K562 (cell line): ENCODE results near the gene DMWD. TPM values are rescaled to one million over a fixed set of nuclear protein-coding genes. Genes with fewer than 3 reads are reported as not detected.

Source experiments
- BDP1 ChIP-seq: IDR thresholded peaks from 3 replicates; pipeline ENCODE4 v1.6.1; 2011; ENCODE audit not compliant: insufficient read length, insufficient read depth
- BMI1 ChIP-seq: fragments of 150-350 bp; IDR thresholded peaks from 2 replicates; pipeline ENCODE4 v1.6.1; 2014; ENCODE audit warnings: low read length
- CREB1 ChIP-seq, 2 experiments: sonication (generic) in 1 of 2; formaldehyde crosslinking in 1 of 2; IDR thresholded peaks; 2 replicates each; pipeline versions ENCODE4 v1.6.1 to v1.8.0; 2012 to 2022; ENCODE audit warnings: inconsistent platforms in 1 of 2, mild to moderate bottlenecking in 1 of 2, missing genetic modification reagents in 1 of 2, moderate library complexity in 1 of 2
- ERF ChIP-seq: fragments of 450-650 bp; formaldehyde crosslinking; IDR thresholded peaks from 2 replicates; pipeline ENCODE4 v1.4.0; 2020; ENCODE audit warnings: mild to moderate bottlenecking, mixed read lengths
- FOXP4 ChIP-seq: sonication (generic); formaldehyde crosslinking; IDR thresholded peaks from 2 replicates; pipeline ENCODE4 v1.8.0; 2022; ENCODE audit warnings: mild to moderate bottlenecking, missing genetic modification reagents, borderline replicate concordance
- MYBL2 ChIP-seq, 2 experiments: fragments of 450-650 bp in 1 of 2; sonication (generic) in 1 of 2; formaldehyde crosslinking in 1 of 2; IDR thresholded peaks; 2 replicates each; pipeline versions ENCODE4 v1.6.1 to v1.8.1; 2017 to 2022; ENCODE audit warnings: borderline replicate concordance in 1 of 2, inconsistent platforms in 1 of 2, low read depth in 1 of 2, mild to moderate bottlenecking in 1 of 2, missing genetic modification reagents in 1 of 2, moderate library complexity in 1 of 2
- MYC ChIP-seq, 2 experiments: fragments of 250-450 bp in 1 of 2; sonication (Bioruptor Pico) in 1 of 2; IDR thresholded peaks; 2 replicates each; pipeline versions ENCODE4 v1.5.1 to v1.6.1; 2012 to 2021; ENCODE audit warnings: low read depth in 2 of 2, borderline replicate concordance in 1 of 2, improper control_type of control experiment in 1 of 2, low read length in 1 of 2, mild to moderate bottlenecking in 1 of 2, moderate library complexity in 1 of 2
- NFIC ChIP-seq: fragments of 450-650 bp; IDR thresholded peaks from 2 replicates; pipeline ENCODE4 v1.6.1; 2017; ENCODE audit warnings: mild to moderate bottlenecking, inconsistent platforms
- PKNOX1 ChIP-seq: fragments of 450-650 bp; IDR thresholded peaks from 2 replicates; pipeline ENCODE4 v1.6.1; 2016
- PTTG1 ChIP-seq: fragments of 450-650 bp; IDR thresholded peaks from 2 replicates; pipeline ENCODE4 v1.6.1; 2016; ENCODE audit warnings: low read depth, mild to moderate bottlenecking, missing genetic modification characterization, missing compliant biosample characterization
- RBM14 ChIP-seq: fragments of 200-400 bp; formaldehyde crosslinking; IDR thresholded peaks from 2 replicates; pipeline ENCODE4 v1.6.1; 2018; ENCODE audit warnings: low read depth, mild to moderate bottlenecking, low read length, moderate library complexity, borderline replicate concordance; ENCODE audit not compliant: insufficient read depth
- RHOXF2B ChIP-seq: fragments of 250-450 bp; sonication (Bioruptor Pico); conservative IDR thresholded peaks from 2 replicates; pipeline ENCODE4 v1.5.1; 2021
- SMAD2 ChIP-seq: fragments of 150-350 bp; IDR thresholded peaks from 2 replicates; pipeline ENCODE4 v1.6.1; 2014; ENCODE audit warnings: low read depth, mild to moderate bottlenecking, low read length
- STAT5A ChIP-seq: IDR thresholded peaks from 2 replicates; pipeline ENCODE4 v1.6.1; 2012; ENCODE audit warnings: low read length, inconsistent platforms, borderline replicate concordance
- TEAD1 ChIP-seq, 2 experiments: fragments of 450-650 bp in 1 of 2; sonication (generic) in 1 of 2; formaldehyde crosslinking; IDR thresholded peaks; 2 replicates each; pipeline versions ENCODE4 v1.4.0 to v1.8.0; 2020 to 2022; ENCODE audit warnings: mild to moderate bottlenecking in 2 of 2, missing genetic modification reagents in 1 of 2
- XRCC3 ChIP-seq: fragments of 450-650 bp; IDR thresholded peaks from 2 replicates; pipeline ENCODE4 v1.6.1; 2017; ENCODE audit warnings: mild to moderate bottlenecking, moderate library complexity
- ZNF232 ChIP-seq: sonication (generic); formaldehyde crosslinking; IDR thresholded peaks from 2 replicates; pipeline ENCODE4 v1.8.0; 2022; ENCODE audit warnings: mild to moderate bottlenecking, missing genetic modification reagents
- ZNF639 ChIP-seq, 2 experiments: fragments of 200-800 bp in 1 of 2; sonication (Bioruptor generic) in 1 of 2; sonication (generic) in 1 of 2; formaldehyde crosslinking in 1 of 2; IDR thresholded peaks in 1 of 2; conservative IDR thresholded peaks in 1 of 2; 2 replicates each; pipeline versions ENCODE4 v1.5.0 to v1.6.1; 2016 to 2020; ENCODE audit warnings: missing compliant biosample characterization in 1 of 2, missing genetic modification characterization in 1 of 2, missing genetic modification reagents in 1 of 2
- ZNF780A ChIP-seq: fragments of 250-450 bp; sonication (Bioruptor Pico); IDR thresholded peaks from 2 replicates; pipeline ENCODE4 v1.5.0; 2021; ENCODE audit warnings: mild to moderate bottlenecking
- ZZZ3 ChIP-seq: fragments of 450-650 bp; IDR thresholded peaks from 2 replicates; pipeline ENCODE4 v1.6.1; 2016; ENCODE audit warnings: antibody characterized with exemption, mild to moderate bottlenecking, moderate library complexity
- polyA plus RNA-seq, 8 experiments: library from polyadenylated mRNA; depleted of rRNA in 4 of 8; stranded (reverse) in 5 of 8; unstranded in 3 of 8; fragments of >200 nt; fragmentation: Nextera tagmentation in 2 of 8; fragmentation: Illumina TruSeq in 1 of 8; extraction: Ambion mirVana in 2 of 8; extraction: Trizol in 1 of 8; gene quantifications; 2 replicates each; pipeline versions ENCODE4 v1.2.1 to v1.2.3, GENCODE V29; 2011 to 2014; ENCODE audit warnings: inconsistent platforms in 1 of 8, missing spikeins in 1 of 8
- total RNA-seq, 7 experiments: library from RNA; depleted of rRNA in 6 of 7; stranded (reverse); fragments of >200 nt in 6 of 7; fragmentation: Illumina TruSeq in 2 of 7; extraction: Trizol in 2 of 7; gene quantifications; 2 replicates each; pipeline versions ENCODE4 v1.2.1 to v1.2.3, GENCODE V29; 2011 to 2021; ENCODE audit warnings: low replicate concordance in 1 of 7
- TF ChIP-seq, protein P1 (sequence below): fragments of 200-800 bp; sonication (Bioruptor generic); IDR thresholded peaks from 2 replicates; pipeline ENCODE4 v1.6.1; 2017; ENCODE audit warnings: missing genetic modification characterization, missing compliant biosample characterization

DMWD gene
- total and polyA plus RNA-seq, 9 of the 15 experiments (the other 6 are each of a cell fraction or from before 2014, with no cell fraction given), result 4.7 to 54.6 (median 19.0) TPM

DNA sequence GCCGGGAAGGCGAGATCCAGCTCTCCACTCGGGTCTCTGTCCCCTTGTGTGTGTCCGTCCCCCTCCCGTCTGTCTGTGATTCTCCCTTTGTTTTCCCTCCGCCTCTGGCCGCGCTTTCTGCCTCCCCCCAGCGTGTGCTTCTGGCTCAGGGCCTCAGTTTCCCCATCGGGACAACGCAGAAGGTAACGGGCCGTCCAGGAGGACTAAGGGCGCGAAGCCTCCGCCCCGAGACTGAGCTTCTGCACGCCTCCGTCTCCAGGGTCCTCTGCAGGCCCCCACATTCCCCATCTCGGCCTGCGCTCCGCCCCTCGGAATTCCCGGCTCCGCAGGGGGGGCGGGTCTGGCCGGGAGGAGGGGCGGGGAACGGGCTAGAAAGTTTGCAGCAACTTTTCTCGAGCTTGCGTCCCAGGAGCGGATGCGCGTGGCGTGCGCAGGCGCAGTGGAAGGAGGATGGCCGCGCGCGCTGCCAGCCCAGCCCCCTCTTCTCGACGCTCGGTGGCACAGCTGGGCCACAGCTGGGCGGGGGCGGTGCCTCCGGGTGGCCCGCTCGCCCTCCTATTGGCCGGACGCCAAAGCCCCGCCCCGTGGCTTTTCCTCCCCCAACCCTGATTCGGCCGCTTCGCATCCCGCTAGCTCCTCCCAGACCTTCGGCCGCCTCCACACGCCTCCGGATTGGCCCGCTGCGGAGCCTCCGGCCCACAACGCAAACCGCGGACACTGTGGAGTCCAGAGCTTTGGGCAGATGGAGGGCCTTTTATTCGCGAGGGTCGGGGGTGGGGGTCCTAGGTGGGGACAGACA, 23.5 kb downstream of the DMWD start, which contains the start of gene SIX5 (continued):
- TF ChIP-seq RBM14 (no peak), PKNOX1 (no peak), TEAD1 (CRISPR knock-in tag; IDR thresholded peaks at IDR 0.05) (peak; percentile 61 to 86; a peak in 2 of 4 replicates), PTTG1 (tag) (no peak), FOXP4 (no peak), ZNF232 (CRISPR knock-in tag) (no peak), NFIC (peak; percentile 96), CREB1 (IDR thresholded peaks at IDR 0.05) (peak; percentile 52), CREB1 (CRISPR knock-in tag; IDR thresholded peaks at IDR 0.05) (peak; percentile 78), ERF (0 out of 2 replicates have a peak, but pooled peaks have one; percentile 64), MYC (IDR thresholded peaks at IDR 0.05; ENCODE audit: low read depth, low read length) (peak; percentile 71), MYC (CRISPR knock-in tag; IDR thresholded peaks at IDR 0.05; ENCODE audit: borderline replicate concordance, low read depth) (no peak), BMI1 (no peak), ZZZ3 (no peak), SMAD2 (no peak), ZNF639 (CRISPR knock-in tag; conservative IDR thresholded peaks at IDR 0.05 in 1 of 2, IDR thresholded peaks at IDR 0.05 in 1 of 2) (no peak), RHOXF2B (CRISPR knock-in tag) (no peak), STAT5A (no peak), ZNF780A (CRISPR knock-in tag) (no peak), BDP1 (no peak), MYBL2 (IDR thresholded peaks at IDR 0.05; ENCODE audit: low read depth) (no peak), MYBL2 (CRISPR knock-in tag; IDR thresholded peaks at IDR 0.05; ENCODE audit: borderline replicate concordance) (no peak), XRCC3 (no peak)
- TF ChIP-seq, protein P1, sequence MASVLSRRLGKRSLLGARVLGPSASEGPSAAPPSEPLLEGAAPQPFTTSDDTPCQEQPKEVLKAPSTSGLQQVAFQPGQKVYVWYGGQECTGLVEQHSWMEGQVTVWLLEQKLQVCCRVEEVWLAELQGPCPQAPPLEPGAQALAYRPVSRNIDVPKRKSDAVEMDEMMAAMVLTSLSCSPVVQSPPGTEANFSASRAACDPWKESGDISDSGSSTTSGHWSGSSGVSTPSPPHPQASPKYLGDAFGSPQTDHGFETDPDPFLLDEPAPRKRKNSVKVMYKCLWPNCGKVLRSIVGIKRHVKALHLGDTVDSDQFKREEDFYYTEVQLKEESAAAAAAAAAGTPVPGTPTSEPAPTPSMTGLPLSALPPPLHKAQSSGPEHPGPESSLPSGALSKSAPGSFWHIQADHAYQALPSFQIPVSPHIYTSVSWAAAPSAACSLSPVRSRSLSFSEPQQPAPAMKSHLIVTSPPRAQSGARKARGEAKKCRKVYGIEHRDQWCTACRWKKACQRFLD, result no peak
